ENCODE data around the gene STAB1.

DNA sequence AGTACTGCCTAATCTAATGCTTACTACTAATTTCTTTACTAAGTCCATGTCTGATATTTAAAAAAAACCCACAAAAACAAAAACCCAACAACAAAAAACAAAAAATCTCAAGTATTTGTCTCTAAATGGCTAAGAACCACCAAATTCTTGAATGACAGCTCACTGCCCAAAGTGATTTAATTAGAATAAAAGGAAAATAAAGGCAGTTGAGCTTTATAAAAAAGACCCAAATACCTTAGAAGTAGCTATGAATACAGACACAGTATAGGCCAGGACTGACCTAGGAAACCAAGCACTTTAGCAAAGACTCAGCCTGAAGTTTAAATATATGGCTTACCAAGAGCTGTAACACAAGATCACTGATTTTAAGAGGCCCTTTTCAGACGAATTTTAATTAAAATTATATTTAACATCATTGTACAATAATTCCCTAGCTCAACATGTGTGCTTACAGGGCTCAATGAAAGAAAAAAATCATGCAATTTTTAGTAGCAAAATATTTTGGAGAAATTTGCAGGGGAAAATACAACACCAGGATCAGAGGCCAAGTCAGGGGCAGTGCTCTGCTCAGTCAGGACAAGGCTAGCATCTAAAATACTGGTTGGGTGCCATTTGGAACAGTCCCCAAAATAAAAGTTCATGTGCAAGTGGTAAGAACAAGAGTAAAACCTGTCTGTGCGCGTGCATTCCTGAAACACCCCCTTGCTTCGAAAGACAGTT, 66.0 kb downstream of the STAB1 start:
- TF ChIP-seq CTCF (IDR thresholded peaks at IDR 0.05): no peak
- TF ChIP-seq POLR2A (IDR thresholded peaks at IDR 0.05; ENCODE audit: low read depth): no peak
